GM19455 (cell line): Measurements from ENCODE around the gene USO1.
A peak's percentile ranks its signal among the peaks of the same experiment; 100 is the strongest.

ENCODE experiments used
- ATAC-seq: cut with Tn5 transposase; IDR thresholded peaks from one replicate; pipeline ENCODE4 v1.9.1; 2021; ENCODE audit not compliant: unreplicated experiment

USO1 gene

DNA sequence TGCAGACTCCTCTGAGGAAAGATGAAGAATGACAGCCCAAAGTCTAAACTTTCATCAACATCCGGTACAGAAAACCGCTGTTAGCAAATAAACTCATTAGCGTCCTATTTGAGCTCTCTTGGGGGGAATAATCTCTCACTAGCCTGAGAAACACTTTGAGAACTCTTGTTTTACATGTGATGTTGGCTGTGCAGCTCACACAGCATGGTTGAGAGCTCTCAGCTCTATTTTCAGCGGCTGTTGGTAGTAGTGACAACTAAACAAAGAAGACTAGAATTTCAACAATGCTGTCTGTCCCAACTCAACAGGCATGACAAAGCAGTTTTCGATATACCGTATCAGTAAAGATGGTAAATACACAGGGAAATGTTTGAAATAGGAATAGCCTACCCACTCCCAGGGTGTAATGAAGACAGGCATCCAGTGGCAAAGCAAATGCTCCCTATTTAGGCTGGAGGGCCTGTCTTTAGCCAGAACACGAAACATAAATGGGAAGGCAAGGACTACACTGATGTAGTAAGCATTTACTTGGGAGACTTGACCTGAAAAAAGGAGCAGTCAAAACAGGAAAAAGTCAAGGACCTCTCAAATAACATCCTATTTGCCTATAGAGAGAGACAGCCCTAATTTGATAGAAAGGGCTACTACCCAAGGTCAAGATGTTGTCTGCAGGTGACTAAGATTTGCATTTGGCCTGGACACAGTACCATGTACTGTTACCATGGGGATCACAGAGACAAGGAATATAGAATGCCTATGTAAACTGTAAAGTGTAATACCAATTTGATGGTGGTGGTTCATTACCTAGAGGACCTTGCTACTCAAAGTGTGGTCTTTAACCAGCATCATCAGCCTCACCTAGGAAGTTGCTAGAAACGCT lies 117.5 kb downstream of the USO1 start:
- ATAC-seq, result no peak

DNA sequence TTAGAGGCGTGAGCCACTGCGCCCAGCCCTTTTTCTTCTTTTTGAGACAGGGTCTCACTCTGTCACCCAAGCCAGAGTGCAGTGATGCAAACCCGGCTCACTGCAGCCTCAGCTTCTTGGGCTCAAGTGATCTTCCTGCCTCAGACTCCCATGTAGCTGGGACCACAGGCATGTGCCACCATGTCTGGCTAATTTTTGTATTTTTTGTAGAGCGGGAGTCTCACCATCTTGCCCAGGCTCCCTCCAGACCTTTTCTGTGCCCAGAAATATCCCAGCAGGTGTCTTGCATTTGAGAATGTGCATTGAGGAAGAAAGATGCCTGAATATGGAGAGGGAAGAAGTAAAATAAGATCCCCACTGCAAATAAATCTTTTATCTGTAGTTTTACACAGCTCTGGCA lies 119.2 kb downstream of the USO1 start:
- no peak for ATAC-seq

DNA sequence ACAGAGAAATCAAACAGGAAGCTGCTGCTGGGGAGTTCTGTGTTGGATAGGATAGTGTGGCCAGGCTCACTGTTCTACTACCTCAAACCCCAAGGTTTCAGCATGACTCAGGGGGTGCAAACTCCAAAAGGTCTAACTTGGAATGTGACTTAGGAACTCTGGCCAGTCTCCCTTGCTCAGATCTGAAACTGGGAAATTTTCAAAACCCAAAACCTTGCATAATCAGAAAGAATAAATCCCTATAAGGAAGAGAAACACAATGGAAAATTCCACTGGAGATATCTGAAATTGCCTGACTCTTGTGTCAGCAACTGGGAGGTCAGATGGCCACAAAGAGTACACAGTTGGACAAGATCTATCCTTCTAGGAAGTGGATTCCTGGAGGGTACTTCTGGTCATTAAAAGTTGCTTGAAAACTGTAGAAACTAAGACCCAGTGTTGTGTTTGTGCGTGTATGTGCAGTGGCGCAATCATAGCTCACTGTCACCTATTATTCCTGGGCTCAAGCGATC lies 119.8 kb downstream of the USO1 start:
- ATAC-seq, result no peak

DNA sequence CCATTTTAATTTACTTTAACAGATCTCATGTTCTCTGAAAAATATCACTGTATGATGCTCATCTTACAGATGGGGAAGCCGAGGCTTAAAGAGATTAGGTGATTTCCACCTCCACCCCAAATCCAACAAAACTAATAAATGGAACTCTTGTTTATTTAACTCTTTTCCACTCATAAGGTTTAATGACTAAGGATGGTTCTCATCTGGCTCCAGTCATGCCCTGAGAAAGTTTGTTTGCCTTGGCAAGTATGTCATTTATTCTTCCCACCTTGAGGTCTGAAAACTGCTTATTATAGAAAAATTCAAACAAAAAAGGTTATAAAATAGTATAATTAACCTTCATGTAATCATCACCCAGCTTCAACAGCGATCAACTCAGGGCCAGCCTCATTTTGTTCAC lies 121.6 kb downstream of the USO1 start:
- ATAC-seq, result no peak

DNA sequence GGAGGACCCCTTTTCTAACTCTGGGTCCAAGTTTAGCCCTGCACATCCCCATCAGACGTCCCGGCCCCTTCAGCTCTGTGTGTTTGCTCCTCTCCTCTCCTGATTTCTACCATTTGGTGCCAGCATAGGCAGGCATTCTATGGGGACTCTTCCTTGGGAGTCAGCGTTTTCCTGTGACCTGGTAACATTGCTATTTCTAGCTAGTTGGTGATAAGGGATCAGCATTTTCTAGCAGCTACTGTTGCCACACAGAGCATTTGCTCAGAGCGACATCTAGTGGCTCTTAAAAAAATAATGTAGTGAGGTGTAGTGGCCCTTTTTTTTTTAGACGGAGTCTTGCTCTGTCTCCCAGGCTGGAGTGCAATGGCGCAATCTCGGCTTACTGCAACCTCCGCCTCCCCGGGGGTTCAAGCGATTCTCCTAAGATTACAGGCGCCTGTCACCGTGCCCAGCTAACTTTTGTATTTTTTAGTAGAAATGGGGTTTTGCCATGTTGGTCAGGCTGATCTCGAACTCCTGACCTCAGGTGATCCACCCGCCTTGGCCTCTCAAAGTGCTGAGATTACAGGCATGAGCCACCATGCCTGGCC lies 123.9 kb downstream of the USO1 start:
- ATAC-seq, result peak; percentile 85

DNA sequence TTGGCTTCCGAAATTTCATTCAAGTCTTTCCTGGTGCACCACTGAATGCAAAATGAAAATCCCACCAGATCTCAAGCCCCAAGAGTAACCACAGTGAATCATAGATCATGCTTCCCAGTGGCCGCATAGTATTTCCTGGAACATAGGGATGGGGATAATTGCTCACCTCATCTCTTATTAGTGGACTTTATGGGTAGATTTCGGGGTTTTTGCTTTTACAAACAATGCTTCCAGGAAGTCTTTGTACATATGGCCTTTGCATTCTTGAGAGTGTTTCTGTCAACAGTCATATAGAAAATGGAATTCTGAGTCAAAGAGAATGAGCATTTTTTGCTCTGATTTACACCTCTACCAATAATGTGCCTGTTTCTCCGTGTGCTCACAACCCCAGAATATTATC lies 124.5 kb downstream of the USO1 start:
- no peak for ATAC-seq

DNA sequence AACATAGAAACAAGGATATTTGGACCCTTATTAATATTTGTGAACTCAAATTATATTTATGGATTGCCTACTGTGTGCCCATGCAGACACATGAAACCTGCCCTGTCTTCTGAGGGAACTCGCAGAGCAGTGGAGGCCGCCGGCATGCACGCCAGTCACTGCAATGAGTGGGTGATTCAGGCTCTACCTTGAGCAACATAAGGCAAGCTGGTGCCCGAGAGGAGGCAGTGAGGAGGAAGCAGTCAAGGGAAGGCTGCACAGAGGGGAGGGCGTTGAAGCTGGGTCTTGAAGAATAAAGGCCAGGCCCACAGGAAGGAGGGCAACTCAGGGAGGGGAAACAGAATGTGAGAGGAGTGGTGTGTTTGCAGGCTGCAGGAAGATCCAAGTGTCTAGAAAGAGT lies 125.1 kb downstream of the USO1 start:
- no peak for ATAC-seq

DNA sequence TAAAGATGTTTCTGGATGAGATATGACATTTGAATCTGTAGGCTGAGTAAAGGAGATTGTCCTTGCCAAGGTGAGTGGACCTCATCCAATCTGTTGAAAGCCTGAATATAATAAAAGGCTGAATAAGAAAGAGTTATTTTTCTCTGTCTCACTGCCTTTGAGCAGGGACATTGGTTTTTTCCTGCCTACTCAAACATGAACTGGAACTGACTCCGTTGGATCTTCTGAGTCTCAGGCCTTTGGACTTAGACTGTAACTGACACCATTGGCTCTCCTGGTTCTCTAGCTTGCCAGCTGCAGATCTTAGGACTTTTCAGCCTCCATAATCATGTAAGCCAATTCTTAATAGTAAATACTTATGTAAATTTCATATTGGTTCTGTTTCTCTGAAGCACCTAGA lies 134.3 kb downstream of the USO1 start:
- ATAC-seq, result no peak

DNA sequence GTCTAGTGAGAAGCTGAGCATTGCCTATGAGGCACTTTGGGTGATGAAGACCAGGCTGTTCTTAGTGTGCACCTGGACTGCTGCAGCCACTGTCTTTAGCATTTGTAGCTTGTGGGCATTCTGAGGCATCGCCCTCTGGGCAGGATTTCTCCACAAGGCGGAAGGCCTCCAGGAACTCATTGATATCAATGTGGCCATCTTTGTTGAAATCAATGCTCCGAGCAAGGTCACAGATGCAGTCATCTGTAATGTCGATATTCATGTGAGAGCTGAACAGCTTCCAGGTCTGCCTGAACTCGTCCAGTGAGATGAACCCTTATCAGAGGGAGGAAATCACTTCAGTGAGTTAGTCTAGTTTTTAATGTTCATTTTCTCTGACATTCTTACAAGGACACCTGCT lies 136.2 kb downstream of the USO1 start:
- no peak for ATAC-seq
